ENCODE measurements around the gene PTTG1.

GRCh38 chr5:160461378-160461777 lies 39.7 kb downstream of the PTTG1 start:
- TF ChIP-seq CTCF (IDR thresholded peaks at IDR 0.05): no peak
- no peak for TF ChIP-seq POLR2A (IDR thresholded peaks at IDR 0.05)
